Measurements from ENCODE around the gene DIMT1.

GRCh38 chr5:62347928-62348327, 55.8 kb downstream of the DIMT1 start:
- no peak for TF ChIP-seq CTCF (optimal IDR thresholded peaks at IDR 0.05 in 1 of 3, IDR thresholded peaks at IDR 0.05 in 1 of 3, conservative IDR thresholded peaks at IDR 0.05 in 1 of 3; ENCODE audit: extremely low read depth in 1 of 3, insufficient read depth in 2 of 3, low read length in 3 of 3)
- TF ChIP-seq EZH2 (IDR thresholded peaks at IDR 0.05; ENCODE audit: low read length): no peak

All from keratinocyte (primary cell).